Neural cell (in vitro differentiated cells): ENCODE measurements around the gene PEMT. TPM values are rescaled to one million over a fixed set of nuclear protein-coding genes. Genes with fewer than 3 reads are reported as not detected.

ENCODE experiments used
- H2AFZ ChIP-seq: fragments of 200-600, 300-800 bp; sonication (generic), shearing (Covaris generic); 2 replicates; pipeline ENCODE4 v1.6.0; 2014; ENCODE audit warnings: low read depth, mild to moderate bottlenecking, antibody characterized with exemption, low read length, moderate library complexity
- H3F3A ChIP-seq: fragments of 200-600 bp; shearing (Covaris generic); 2 replicates; pipeline ENCODE4 v1.6.1; 2016; ENCODE audit warnings: mild to moderate bottlenecking, moderate library complexity, mixed read lengths, antibody characterized with exemption, low read length; ENCODE audit not compliant: insufficient read depth, poor library complexity, severe bottlenecking
- H3K27ac ChIP-seq: fragments of 200-600, 300-800 bp; sonication (generic), shearing (Covaris generic); 2 replicates; pipeline ENCODE4 v1.5.1; 2014; ENCODE audit warnings: mild to moderate bottlenecking, low read length, moderate library complexity
- H3K27me3 ChIP-seq: fragments of 300-800, 200-600 bp; sonication (generic), shearing (Covaris generic); 2 replicates; pipeline ENCODE4 v1.6.0; 2014; ENCODE audit warnings: mild to moderate bottlenecking, low read depth, low read length, moderate library complexity; ENCODE audit not compliant: insufficient read depth
- H3K36me3 ChIP-seq: fragments of 300-800, 200-600 bp; sonication (generic), shearing (Covaris generic); 2 replicates; pipeline ENCODE4 v1.5.1; 2014; ENCODE audit warnings: mild to moderate bottlenecking, antibody characterized with exemption, low read length, moderate library complexity; ENCODE audit not compliant: insufficient read depth
- H3K4me2 ChIP-seq: fragments of 300-800, 200-600 bp; sonication (generic), shearing (Covaris generic); 2 replicates; pipeline ENCODE4 v1.6.0; 2014; ENCODE audit warnings: mild to moderate bottlenecking, low read length
- H3K4me3 ChIP-seq: fragments of 300-800, 200-600 bp; sonication (generic), shearing (Covaris generic); 2 replicates; pipeline ENCODE4 v1.5.1; 2014; ENCODE audit warnings: mild to moderate bottlenecking, low read length, moderate library complexity
- H3K79me2 ChIP-seq: fragments of 200-600 bp; shearing (Covaris generic); replicated peaks from 2 replicates; pipeline ENCODE4 v1.6.0; 2014; ENCODE audit warnings: mild to moderate bottlenecking, low read length, moderate library complexity; ENCODE audit not compliant: insufficient read depth
- H3K9ac ChIP-seq: fragments of 300-800, 200-600 bp; sonication (generic), shearing (Covaris generic); 2 replicates; pipeline ENCODE4 v1.6.1; 2016; ENCODE audit warnings: mild to moderate bottlenecking, low read length, mixed read lengths
- H3K9me2 ChIP-seq: fragments of 200-600 bp; shearing (Covaris generic); 2 replicates; pipeline ENCODE4 v1.6.1; 2016; ENCODE audit warnings: mild to moderate bottlenecking, low read length, mixed read lengths; ENCODE audit not compliant: insufficient read depth
- H3K9me3 ChIP-seq: fragments of 200-600, 300-800 bp; sonication (generic), shearing (Covaris generic); 2 replicates; pipeline ENCODE4 v1.6.1; 2016; ENCODE audit warnings: mild to moderate bottlenecking, mixed run types, low read length, moderate library complexity, mixed read lengths
- H4K20me1 ChIP-seq: fragments of 200-600 bp; shearing (Covaris generic); 2 replicates; pipeline ENCODE4 v1.6.1; 2016; ENCODE audit warnings: mild to moderate bottlenecking, mixed run types; ENCODE audit not compliant: insufficient read depth
- CTCF ChIP-seq: fragments of 450-650 bp; IDR thresholded peaks from 2 replicates; pipeline ENCODE4 v1.5.1; 2014; ENCODE audit warnings: antibody characterized with exemption, mild to moderate bottlenecking, moderate library complexity; ENCODE audit not compliant: poor library complexity, severe bottlenecking
- EP300 ChIP-seq: fragments of 450-650 bp; conservative IDR thresholded peaks from 2 replicates; pipeline ENCODE4 v1.6.1; 2014; ENCODE audit warnings: antibody characterized with exemption, mild to moderate bottlenecking, moderate library complexity; ENCODE audit not compliant: poor library complexity, severe bottlenecking
- EZH2 ChIP-seq: fragments of 200-600, 300-800 bp; shearing (Covaris generic), sonication (generic); IDR thresholded peaks from 2 replicates; pipeline ENCODE4 v1.6.1; 2014; ENCODE audit warnings: antibody characterized with exemption, low read length, borderline replicate concordance, mild to moderate bottlenecking; ENCODE audit not compliant: insufficient read depth, poor library complexity, severe bottlenecking
- MXI1 ChIP-seq: fragments of 450-650 bp; conservative IDR thresholded peaks from 2 replicates; pipeline ENCODE4 v1.6.1; 2014; ENCODE audit warnings: antibody characterized with exemption, mild to moderate bottlenecking; ENCODE audit not compliant: poor library complexity, severe bottlenecking
- POLR2AphosphoS5 ChIP-seq: IDR thresholded peaks from 2 replicates; pipeline ENCODE4 v1.6.1; 2012
- RAD21 ChIP-seq: fragments of 450-650 bp; conservative IDR thresholded peaks from 2 replicates; pipeline ENCODE4 v1.6.1; 2014; ENCODE audit warnings: antibody characterized with exemption, mild to moderate bottlenecking, moderate library complexity
- REST ChIP-seq: IDR thresholded peaks from 2 replicates; pipeline ENCODE4 v1.6.1; 2012; ENCODE audit warnings: borderline replicate concordance
- SMC3 ChIP-seq: fragments of 450-650 bp; conservative IDR thresholded peaks from 2 replicates; pipeline ENCODE4 v1.6.1; 2014; ENCODE audit warnings: antibody characterized with exemption, mild to moderate bottlenecking, moderate library complexity; ENCODE audit not compliant: poor library complexity
- TAF1 ChIP-seq: IDR thresholded peaks from 2 replicates; pipeline ENCODE4 v1.6.1; 2012; ENCODE audit warnings: low read depth
- polyA plus RNA-seq: library from polyadenylated mRNA; depleted of rRNA; stranded (reverse); fragments of >200 nt; gene quantifications from 2 replicates; pipeline ENCODE4 v1.2.3, GENCODE V29; 2014

The PEMT gene
- polyA plus RNA-seq, 1 donor from 2014 or later, result 71.7 TPM

GRCh38 chr17:17536702-17537101, 54.8 kb downstream of the PEMT start:
- no peaks in the 10 kb centered on the region for H3K9me2 ChIP-seq
- no peaks in the 10 kb centered on the region for H4K20me1 ChIP-seq
- no peaks in the 10 kb centered on the region for H3K79me2 ChIP-seq
- no peaks in the 10 kb centered on the region for H3K9me3 ChIP-seq
- no peak overlapping the region for H3K4me2 ChIP-seq
- no peak for TF ChIP-seq CTCF
- TF ChIP-seq RAD21, result no peak
- no peak for TF ChIP-seq EZH2
- no peak for TF ChIP-seq EP300
- no peak for TF ChIP-seq REST
- TF ChIP-seq SMC3, result no peak
- no peak for TF ChIP-seq MXI1
- TF ChIP-seq POLR2AphosphoS5, result no peak
- TF ChIP-seq TAF1, result no peak
- H2AFZ ChIP-seq, result no peak overlapping the region
- H3K36me3 ChIP-seq, result no peaks in the 10 kb centered on the region
- no peaks in the 10 kb centered on the region for H3K27me3 ChIP-seq
- no peak overlapping the region for H3K4me3 ChIP-seq
- no peak overlapping the region for H3K9ac ChIP-seq
- no peak overlapping the region for H3K27ac ChIP-seq
- H3F3A ChIP-seq, result no peaks in the 10 kb centered on the region

GRCh38 chr17:17535957-17536356, 55.6 kb downstream of the PEMT start:
- Histone ChIP-seq H2AFZ (no peak overlapping the region), H3K4me3 (no peak overlapping the region), H3K79me2 (no peaks in the 10 kb centered on the region), H3K27ac (no peak overlapping the region), H3K9me2 (no peaks in the 10 kb centered on the region), H3K9ac (no peak overlapping the region), H3K9me3 (no peaks in the 10 kb centered on the region), H3K4me2 (no peak overlapping the region), H3K36me3 (no peaks in the 10 kb centered on the region), H3K27me3 (no peaks in the 10 kb centered on the region), H4K20me1 (no peaks in the 10 kb centered on the region), H3F3A (no peaks in the 10 kb centered on the region)
- no peak for TF ChIP-seq EZH2
- no peak for TF ChIP-seq MXI1
- TF ChIP-seq TAF1, result no peak
- no peak for TF ChIP-seq RAD21
- TF ChIP-seq SMC3, result no peak
- TF ChIP-seq REST, result no peak
- no peak for TF ChIP-seq POLR2AphosphoS5
- no peak for TF ChIP-seq EP300
